NCI-H510A treated with DMSO at 0.1 percent for 48 hours (cell line): Measurements from ENCODE around the gene MRTFB.

Experiments
- DNase-seq: peaks from one replicate; lab custom pipeline; 2025; lab: John Stamatoyannopoulos, UW

The MRTFB gene

DNA sequence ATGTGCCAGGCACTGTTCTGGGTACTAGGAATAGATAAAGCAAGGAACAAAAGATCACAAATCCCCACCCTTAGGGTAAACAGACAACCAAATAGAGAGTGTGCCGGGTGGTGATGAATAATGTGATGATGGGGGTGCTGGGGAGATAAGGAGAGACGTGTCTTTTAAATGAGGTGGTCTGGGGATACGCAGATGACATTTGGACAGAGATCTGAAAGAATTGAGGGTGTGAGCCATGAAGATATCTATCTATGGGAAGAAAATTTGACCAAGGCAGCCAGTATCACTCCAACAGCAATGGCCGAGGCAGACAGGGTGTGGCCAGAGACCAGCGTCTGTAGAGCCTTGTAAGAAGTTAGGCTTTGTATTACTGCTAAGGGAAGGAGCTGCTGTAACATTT, 165.3 kb downstream of the MRTFB start:
- DNase-seq: no peak

DNA sequence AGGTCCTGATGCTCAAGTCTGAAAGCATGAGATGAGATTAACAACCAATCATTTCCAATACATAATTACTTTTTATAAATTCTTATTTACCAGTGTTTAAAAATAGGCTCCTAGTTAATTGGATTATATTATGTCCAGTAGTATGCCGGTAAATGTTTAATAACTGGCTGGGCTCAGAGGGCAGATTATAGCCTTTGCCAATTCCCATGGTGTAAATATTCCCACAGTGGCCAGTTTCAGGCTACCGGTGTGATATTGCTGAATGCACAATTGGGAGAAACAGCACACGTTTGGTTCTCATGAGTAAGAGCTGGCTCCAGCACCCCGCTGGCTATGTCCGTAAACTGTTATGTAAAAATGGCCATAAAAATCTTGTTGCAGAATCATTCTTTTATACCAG, 167.6 kb downstream of the MRTFB start:
- DNase-seq: no peak

DNA sequence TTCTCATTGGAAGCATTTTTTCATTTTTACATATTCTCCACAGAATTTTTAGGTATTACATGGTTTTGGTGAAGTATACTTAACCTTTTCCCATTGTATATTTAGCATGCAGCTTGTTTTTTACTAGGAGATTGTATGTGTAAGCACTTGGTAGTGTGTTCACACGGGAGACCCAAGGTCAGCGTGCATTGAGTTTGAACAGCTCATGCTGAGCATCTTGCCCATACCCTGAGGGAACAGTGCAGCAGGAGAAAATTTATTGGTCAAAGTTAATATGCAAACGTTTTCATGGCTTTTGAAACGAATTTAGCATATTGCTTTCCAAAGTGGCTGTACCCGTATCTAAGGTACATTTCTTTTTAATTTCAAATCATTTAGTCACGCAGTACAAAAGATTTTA, 168.7 kb downstream of the MRTFB start:
- no peak for DNase-seq

DNA sequence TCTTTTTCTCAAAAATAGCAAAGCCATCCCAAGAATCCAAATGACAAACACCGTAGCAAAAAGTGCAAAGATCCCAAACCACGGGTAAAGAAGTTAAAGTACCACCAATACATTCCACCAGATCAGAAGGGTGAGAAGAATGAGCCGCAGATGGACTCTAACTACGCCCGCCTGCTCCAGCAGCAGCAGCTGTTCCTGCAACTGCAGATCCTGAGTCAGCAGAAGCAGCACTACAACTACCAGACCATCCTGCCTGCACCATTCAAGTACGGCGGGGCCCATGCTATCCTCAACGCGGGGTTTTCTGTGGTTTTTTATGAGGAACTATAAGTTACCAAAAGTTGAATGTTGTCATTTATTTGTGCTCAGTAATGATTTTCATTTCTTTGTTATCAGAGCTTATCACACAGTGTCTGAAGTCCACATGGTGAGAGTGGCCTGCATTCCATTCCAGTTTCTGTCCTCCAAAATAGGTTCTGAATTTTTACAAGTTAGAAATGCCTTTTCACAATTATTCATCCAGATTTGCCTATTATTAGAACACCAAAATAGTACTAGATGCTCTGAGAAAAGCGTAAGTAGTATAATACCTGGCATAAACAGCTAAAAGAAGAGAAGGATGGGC, 169.2 kb downstream of the MRTFB start:
- DNase-seq: no peak

DNA sequence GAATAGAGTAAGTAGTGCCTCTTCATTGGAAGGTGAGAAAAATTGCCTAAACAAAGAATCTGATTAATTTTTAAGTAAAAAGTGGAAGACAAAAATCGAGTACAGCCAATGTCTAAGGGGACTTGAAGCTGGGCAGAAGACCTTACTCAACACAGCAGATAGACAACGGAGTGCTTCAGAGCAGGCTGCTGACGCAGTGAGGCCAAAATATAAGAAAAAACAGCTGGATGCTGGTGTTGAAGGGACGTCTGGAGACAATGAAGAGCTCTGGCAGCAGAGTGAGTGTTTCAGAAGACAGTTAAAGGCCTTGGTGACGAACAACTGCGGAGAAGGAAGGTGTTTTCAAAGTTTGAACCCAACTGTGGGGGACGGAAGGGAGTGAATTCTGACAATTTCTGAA, 169.8 kb downstream of the MRTFB start:
- DNase-seq: no peak

DNA sequence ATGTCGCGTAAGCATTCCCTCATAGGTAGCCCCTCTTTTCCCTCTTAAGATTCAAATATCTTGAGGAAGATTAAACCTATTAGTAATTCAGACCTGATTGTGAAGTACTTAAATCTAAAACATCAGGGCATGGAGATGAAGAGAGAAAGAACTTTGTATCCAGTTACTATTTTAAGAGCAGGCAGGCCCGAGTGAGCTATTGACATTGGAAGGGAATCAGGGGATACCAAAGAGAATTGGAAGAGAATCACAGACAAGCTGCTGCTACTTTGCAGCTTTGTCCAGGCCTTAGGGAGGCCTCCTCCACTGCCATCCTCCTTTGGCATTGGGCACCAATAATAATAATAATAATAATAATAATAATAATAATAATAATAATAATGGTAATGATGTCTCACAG, 170.5 kb downstream of the MRTFB start:
- DNase-seq: no peak

DNA sequence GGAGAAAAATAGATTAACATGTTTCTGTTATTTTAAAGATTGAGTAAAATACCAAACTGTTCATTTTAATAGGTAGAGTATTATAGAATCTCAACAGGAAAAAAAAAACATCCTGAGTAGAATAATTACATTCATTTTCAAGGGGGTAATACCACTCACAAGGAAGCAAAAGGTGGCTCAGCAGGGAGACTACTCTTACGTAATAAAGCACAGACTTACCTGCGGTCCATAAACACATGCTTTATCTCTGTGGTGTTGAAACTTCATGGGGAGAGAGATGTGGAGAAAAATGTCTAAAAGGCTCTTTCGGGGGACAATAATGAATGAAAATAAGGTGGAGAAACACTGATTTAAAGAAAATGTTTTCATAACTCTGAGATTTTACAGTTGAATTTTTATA, 171.7 kb downstream of the MRTFB start:
- no peak for DNase-seq

DNA sequence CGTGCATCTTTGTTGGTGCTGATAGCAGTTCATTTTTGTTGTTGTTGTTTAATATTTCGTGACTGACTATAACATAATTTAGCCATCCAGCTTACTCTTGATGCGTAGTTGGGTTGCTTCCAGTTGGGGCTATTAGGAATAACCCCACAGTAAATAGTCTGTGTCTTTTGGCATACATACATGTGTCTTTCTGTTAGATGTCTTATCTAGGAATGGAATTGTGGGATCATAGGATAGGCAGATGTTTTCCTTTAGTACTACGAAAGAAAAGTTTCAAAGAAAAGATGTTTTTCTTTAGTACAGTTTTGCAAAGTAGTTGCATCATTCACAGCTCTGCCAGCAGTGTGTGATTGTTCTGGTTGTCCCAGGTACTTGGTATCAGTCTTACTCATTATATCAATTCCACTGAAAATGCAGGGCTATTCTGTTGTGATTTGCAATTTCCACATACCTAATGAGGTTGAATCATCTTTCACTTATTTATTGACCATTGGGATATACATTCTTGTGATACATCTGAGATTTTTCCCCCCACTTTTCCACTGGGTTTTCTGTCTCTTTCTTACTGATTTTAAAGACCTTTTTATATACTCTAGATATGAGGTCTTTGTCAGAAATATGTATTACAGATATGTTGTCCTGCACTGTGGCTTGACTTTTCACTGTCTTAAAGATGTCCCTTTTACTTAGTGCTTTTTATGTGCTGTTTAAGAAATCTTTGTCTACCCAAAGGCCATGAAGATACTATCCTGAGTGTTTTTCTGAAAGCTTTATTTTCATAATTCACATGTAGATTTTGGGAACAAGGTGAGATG, 173.3 kb downstream of the MRTFB start:
- no peak for DNase-seq

DNA sequence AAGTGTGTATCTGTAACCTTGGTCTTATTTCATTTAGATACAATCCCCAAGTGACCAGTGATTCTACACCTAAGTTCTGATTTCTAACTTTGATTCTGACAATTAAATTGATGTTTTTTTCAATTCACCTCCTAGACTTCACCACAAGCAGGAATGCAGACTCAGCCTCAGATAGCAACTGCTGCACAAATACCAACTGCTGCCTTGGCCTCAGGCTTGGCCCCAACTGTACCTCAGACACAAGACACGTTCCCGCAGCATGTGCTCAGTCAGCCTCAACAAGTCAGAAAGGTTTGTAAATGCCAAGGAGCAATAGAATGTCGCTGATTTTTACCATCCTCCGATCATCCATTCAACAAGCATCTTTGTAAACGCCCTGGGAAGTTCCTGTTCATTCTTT, 177.7 kb downstream of the MRTFB start:
- DNase-seq: no peak

DNA sequence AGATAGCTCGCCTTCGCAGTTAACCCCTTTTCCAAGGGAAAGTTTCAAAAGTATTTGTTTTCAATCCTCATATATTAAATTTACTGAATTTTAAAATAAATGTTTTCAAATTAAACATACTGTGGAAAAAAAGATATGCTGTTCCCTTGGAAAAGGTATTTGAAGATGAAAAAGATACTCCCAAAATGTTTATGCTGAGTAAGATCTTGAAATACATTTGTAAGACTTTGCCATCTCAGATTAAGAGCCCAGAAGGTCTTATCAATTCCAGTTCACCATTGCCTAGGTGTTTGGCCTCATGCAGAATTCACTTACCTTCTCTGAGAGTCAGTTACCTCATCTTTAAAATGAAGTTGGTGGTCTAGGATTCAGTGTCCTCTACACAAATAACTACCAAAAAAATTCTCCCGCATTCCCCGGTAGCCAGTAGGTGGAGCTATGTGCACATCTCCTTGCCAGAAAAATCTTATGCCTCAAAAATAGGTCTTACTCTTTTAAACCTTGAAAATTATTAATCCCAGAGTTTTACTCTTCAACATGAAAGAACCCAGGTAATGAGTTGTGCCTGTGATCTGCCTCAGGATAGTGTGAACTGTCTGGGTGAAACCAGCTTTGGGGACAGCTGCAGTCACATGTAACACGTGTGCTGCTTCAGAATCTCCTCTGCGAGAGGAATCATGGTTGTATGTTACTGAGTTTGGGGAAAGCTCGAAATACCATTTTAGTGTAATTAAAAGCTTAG, 178.3 kb downstream of the MRTFB start:
- peak; percentile 22 for DNase-seq

DNA sequence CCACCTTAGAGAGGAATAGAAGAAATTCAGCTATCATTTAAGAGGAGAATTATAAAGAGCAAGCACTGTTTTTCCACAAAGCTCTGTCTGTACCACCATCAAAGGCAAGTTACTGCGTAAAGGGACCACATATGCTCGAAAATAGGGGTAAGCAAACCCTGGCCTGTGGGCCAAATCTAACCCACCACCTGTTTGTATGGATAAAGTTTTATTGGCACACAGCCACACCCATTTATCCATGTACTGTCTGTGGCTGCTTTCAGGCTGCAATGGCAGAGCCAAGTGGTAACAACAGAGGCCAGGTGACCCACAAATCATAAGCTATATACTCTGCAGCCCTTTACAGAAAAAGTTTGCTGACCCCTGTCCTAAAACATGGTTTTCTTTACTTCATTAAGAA, 180.3 kb downstream of the MRTFB start:
- no peak for DNase-seq

DNA sequence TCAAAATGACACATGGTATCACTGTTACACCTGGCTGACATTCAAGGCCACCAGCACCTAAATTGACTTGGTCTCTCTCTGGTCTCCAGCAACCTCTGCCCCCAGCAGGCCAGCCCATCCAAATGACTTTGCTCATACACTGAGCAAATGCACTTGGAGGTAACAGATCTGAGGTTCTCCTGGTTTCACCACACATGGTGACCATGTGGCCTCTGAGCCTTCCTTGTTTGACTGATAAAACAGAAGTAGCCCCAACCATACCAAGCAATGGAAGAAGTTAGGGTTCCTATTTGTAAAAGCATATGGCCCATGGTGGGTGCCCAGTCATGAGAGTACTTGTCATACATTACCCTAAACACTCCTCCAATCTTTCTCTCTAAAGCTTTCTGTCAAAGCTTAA, 181.7 kb downstream of the MRTFB start:
- no peak for DNase-seq

DNA sequence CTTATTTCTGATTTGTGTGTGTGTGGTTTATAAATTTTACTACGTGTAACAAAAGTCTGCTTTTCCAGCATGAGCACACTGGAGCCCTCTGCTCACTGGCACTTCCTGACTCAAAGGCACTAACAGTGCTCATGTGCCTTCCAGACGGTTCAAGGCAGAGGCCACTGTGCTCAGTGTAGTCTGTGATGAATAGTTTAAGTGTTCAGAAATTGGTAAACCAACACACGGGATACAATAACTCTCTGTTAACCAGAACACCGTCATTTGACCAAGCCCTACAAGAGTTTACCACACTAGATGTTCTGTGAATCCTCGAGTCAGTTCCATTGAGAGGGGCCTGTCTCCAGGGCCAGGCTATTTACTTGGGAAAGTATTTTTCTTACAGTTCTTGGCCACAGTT, 191.9 kb downstream of the MRTFB start:
- no peak for DNase-seq

DNA sequence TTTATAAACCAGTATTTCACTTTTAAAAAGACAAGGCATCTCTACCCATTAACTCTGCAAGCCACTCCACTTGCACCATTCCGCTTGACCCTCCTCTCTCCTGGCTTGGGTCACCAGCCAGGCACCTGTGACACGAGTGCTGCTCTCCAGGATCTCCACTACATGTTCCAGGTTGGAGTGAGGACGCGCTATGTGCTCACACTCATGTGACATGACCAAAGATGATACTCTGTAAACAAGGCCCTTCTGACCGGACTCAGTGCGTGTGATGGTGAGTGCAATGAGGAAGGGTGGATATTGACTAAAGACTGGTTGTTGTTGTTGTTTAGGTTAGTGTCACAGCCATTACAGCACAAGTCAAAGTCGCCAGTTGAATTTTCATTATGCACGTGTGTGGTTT, 192.7 kb downstream of the MRTFB start:
- DNase-seq: no peak

DNA sequence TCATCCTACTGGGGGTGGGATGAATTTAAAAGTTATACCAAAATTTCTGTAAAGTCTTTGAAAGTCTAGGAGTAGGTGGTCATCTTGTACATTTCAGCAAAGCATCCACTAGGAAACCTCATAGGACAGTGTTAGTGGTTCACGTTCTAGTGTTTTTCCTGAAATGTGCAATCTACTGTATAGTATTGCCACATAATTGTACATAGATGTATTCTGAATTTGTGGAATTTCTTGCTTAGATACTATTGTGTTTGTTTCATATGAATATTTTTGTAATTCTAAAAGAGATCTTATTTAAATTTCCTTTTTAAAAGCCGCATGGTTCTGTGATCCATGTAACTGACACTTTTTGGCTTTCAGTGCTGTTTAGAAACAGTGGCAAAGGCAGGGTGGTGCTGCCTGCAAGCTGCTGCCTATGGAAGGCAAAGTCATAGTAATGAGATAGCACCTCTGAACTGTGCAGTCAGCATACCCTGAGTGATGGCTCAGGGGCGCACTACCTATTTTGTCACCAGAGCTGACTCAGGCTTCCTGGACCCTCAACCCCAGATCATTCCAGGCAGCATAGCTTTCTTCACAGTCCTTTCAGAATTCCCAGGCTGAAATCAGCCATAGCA, 193.3 kb downstream of the MRTFB start:
- DNase-seq: no peak

DNA sequence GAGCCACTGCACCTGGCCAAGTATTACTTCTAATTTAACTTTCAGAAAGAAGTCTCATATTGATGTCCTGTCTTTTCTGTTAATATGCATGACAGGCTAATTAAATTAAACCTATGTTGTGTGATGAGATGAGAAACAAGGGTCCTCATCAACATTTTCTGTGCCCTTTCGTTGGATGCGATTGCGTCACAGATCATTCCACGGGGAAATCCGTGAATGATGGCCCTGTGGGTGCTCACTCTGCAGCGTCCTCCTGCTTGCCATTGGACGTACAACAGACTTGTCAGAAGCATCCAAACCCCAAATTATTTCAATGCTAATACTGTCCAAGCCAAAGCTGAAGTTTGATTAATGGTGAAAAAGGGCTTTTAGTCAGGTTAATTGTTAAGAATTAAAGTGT, 197.0 kb downstream of the MRTFB start:
- no peak for DNase-seq

DNA sequence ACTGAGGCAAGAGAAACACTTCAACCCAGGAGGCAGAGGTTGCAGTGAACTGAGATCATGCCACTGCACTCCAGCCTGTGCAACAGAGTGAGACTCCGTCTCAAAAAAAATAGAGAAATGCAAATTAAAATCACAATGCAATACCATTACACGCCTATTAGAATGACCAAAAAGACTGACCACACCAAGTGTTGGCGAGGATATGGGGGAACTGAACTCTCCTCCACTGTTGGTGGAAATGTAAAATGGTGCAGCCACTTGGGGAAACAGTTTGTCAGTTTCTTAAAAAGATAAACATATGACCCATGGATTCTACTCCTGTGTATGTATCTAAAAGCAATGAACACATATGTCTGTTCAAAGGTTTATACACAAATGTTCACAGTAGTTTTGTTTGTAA, 204.8 kb downstream of the MRTFB start:
- DNase-seq: no peak

DNA sequence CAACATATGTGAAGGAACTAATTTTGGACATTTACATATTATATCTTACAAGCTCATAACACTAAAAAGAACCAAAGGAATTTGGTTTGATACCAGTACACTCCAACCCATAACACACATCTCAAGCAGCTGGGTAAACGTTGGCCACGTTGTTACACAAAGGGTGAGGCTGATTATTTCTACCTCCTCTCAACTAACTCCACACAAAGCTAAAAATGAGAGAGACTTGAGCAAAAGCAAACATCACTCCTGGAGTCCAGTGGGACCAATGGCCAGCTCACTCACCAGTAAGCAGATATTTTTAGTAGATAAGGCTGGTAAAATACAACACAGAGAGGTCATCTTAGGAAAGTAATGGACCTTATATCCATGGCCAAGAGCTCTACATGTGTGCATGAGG, 207.6 kb downstream of the MRTFB start:
- DNase-seq: no peak

DNA sequence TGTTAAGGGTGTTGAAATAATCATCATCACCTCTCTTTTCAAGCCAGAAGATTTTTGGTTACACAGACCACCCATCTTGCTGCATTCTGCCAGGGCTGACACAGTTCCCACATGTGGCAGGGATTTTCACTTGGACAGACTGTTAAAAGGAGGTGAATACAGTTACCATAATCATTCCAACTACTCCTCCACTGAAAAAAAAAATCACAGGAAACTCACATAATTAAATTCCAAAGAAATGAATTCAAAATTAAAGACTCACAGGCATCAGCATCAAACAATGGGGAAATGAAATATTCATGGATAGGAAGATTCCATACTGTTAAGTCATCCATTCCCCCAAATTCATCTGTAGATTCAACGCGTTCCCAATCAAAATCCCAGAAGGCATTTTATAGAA, 209.4 kb downstream of the MRTFB start:
- DNase-seq: no peak

DNA sequence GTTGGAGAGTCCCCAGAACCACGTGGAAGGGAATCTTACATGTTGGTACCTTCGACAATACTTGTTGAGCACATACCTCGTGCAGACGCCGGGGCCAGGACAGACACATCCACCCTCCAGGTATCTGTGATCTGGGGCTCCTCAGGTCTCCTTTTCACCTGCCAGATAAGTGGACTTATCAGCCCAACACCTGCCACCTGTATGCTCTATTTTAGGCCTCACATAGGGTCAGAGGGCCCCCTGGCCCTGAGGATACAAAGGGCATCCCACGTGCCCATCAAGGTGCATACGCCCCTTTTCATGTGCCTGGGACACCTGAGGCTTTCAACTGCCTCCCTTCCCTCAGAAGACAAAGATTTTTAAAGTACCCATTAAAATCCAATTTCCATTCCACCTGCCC, 212.7 kb downstream of the MRTFB start:
- no peak for DNase-seq

DNA sequence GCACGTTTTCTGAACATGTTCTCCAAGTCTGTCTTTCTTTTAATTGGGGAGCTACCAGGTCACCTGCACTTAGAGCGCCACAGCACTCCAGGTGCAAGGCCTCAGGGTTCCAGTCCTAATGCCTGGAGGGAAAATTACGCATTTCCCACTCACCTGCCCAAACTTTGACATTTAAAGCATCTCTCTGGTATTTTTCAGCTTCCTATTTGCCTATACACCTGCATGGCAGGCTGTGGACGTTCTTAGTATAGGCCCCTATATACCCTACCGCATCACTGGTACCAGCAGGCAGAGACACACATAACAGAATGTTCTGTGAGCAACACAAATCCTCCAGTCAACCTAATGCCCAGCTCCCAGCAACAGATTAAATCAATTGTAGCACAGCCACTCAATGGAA, 213.3 kb downstream of the MRTFB start:
- DNase-seq: no peak

DNA sequence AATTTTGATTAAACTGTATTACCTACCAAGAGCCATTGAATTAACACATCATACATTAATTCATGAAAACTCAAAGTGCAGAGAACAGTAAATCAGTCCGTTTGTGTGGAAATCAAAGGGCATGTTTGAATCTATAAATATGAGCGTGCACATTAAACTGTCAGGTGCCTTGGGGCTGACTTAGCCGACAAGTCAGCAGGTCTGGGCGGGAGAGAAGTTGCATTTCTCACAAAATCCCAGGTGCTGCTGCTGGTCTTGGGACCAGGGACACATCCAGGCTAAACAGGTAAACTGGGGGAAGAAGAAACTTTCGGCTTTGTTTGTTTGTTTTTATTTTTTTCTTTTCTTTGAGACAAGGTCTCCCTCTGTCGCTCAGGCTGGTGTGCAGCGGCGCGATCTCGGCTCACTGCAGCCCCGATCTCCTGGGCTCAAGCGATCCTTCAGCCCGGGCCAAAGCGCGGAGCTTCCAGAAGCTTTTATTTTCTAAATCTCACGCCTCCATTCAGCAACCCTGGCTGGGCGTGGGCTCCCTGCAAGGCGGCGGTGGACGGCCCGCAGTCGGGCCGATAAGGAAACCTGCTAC, 213.9 kb downstream of the MRTFB start:
- DNase-seq: peak; percentile 47
